Measurements from ENCODE around the gene LRRC28. TPM values are rescaled to one million over a fixed set of nuclear protein-coding genes. Genes with fewer than 3 reads are reported as not detected.

The LRRC28 gene
- polyA plus RNA-seq, 3 donors from 2014 or later = 27.3 to 30.5 (median 27.7) TPM

- Mint-ChIP-seq H3K9me3 (no peaks in the 10 kb centered on the region), H3K27me3 (ENCODE audit: low read depth in 3 of 3) (no peaks in the 10 kb centered on the region), H3K36me3 (peaks cover 19 to 35% (median 29%) of the 10 kb centered on the region in 3 donors), H3K4me1 (no peaks in the 10 kb centered on the region), H3K27ac (no peak overlapping the region), H3K4me3 (no peak overlapping the region)
- DNase-seq = no peak
Observed at GRCh38 chr15:99296386-99296785, 45.1 kb downstream of the LRRC28 start.

GRCh38 chr15:99303907-99304306, 52.6 kb downstream of the LRRC28 start:
- no peak for DNase-seq
- no peak overlapping the region for H3K4me3 Mint-ChIP-seq
- H3K27me3 Mint-ChIP-seq (ENCODE audit: low read depth in 3 of 3) = no peaks in the 10 kb centered on the region
- no peak overlapping the region for H3K27ac Mint-ChIP-seq
- peaks cover 0 to 9% (median 5%) of the 10 kb centered on the region in 3 donors for H3K36me3 Mint-ChIP-seq
- no peaks in the 10 kb centered on the region for H3K9me3 Mint-ChIP-seq
- H3K4me1 Mint-ChIP-seq = no peaks in the 10 kb centered on the region

- Mint-ChIP-seq H3K4me3 (no peak overlapping the region), H3K4me1 (no peaks in the 10 kb centered on the region), H3K36me3 (peaks cover 0 to 16% (median 8%) of the 10 kb centered on the region in 3 donors), H3K9me3 (no peaks in the 10 kb centered on the region), H3K27ac (no peak overlapping the region), H3K27me3 (ENCODE audit: low read depth in 3 of 3) (no peaks in the 10 kb centered on the region)
- DNase-seq = no peak
Observed at GRCh38 chr15:99305761-99306505, 54.7 kb downstream of the LRRC28 start.

GRCh38 chr15:99306694-99307338, 55.5 kb downstream of the LRRC28 start:
- H3K4me3 Mint-ChIP-seq = no peak overlapping the region
- no peaks in the 10 kb centered on the region for H3K4me1 Mint-ChIP-seq
- no peaks in the 10 kb centered on the region for H3K9me3 Mint-ChIP-seq
- no peaks in the 10 kb centered on the region for H3K27me3 Mint-ChIP-seq (ENCODE audit: low read depth in 3 of 3)
- no peak overlapping the region for H3K27ac Mint-ChIP-seq
- DNase-seq = no peak
- peaks cover 0 to 13% (median 12%) of the 10 kb centered on the region in 3 donors for H3K36me3 Mint-ChIP-seq

GRCh38 chr15:99307735-99308134, 56.5 kb downstream of the LRRC28 start:
- Mint-ChIP-seq H3K4me3 (no peak overlapping the region), H3K9me3 (peaks cover 0 to 6% (median 2%) of the 10 kb centered on the region in 6 donors), H3K27me3 (ENCODE audit: low read depth in 3 of 3) (no peaks in the 10 kb centered on the region), H3K36me3 (peaks cover 3 to 20% (median 15%) of the 10 kb centered on the region in 3 donors), H3K27ac (no peak overlapping the region), H3K4me1 (no peaks in the 10 kb centered on the region)
- DNase-seq = no peak

DNA sequence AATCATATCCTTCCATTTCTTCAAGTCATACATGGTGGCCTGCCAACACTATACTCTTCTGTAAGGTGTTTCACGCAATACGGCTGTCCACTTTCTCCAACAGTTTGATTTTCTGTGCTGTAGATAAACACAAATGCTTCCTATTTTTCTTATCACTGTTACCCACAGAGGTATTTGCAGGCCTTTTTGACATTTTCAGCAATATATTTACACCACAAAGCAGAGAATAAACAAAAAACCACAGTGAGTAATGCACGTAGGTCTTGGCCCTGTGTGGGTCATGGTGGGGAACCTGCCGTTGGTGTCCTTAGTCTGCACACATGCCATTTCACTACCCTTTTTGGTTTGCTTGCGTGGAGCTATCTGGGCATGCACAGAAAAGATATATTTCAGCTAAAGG, 59.5 kb downstream of the LRRC28 start:
- H3K9me3 Mint-ChIP-seq = peaks cover 0 to 9% (median 3%) of the 10 kb centered on the region in 6 donors
- H3K27ac Mint-ChIP-seq = no peak overlapping the region
- no peak for DNase-seq
- H3K27me3 Mint-ChIP-seq (ENCODE audit: low read depth in 3 of 3) = no peaks in the 10 kb centered on the region
- no peaks in the 10 kb centered on the region for H3K4me1 Mint-ChIP-seq
- peaks cover 8 to 31% (median 22%) of the 10 kb centered on the region in 3 donors for H3K36me3 Mint-ChIP-seq
- H3K4me3 Mint-ChIP-seq = no peak overlapping the region

- Mint-ChIP-seq H3K27me3 (ENCODE audit: low read depth in 3 of 3) (no peaks in the 10 kb centered on the region), H3K27ac (no peak overlapping the region), H3K36me3 (peaks cover 8 to 31% (median 22%) of the 10 kb centered on the region in 3 donors), H3K9me3 (peaks cover 0 to 9% (median 3%) of the 10 kb centered on the region in 6 donors), H3K4me3 (no peak overlapping the region), H3K4me1 (no peaks in the 10 kb centered on the region)
- no peak for DNase-seq
Observed at GRCh38 chr15:99312228-99312627, 60.9 kb downstream of the LRRC28 start.

DNA sequence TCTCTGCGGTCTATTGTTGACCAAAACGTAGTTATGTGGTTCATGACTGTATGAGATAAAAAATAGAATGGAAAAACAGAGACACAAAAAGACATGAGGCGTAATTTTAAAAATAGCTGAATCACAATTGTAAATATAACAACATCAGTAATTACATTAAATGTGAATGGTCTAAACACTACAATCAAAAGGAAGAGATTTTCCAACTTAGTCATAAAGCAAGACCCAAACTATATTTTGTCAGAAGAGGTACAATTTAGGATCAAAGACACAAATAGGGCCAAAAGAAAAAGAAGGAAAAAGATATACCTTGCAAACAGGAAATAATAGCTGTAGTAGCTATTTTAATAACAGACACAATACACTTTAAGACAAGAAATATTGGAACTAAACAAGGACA, 61.5 kb downstream of the LRRC28 start:
- Mint-ChIP-seq H3K4me1 (no peaks in the 10 kb centered on the region), H3K9me3 (peaks cover 0 to 9% (median 3%) of the 10 kb centered on the region in 6 donors), H3K4me3 (no peak overlapping the region), H3K36me3 (peaks cover 8 to 27% (median 22%) of the 10 kb centered on the region in 3 donors), H3K27me3 (ENCODE audit: low read depth in 3 of 3) (no peaks in the 10 kb centered on the region), H3K27ac (no peak overlapping the region)
- no peak for DNase-seq

- H3K4me1 Mint-ChIP-seq = no peaks in the 10 kb centered on the region
- H3K9me3 Mint-ChIP-seq = peaks cover 0 to 9% (median 3%) of the 10 kb centered on the region in 6 donors
- H3K4me3 Mint-ChIP-seq = no peak overlapping the region
- DNase-seq = no peak
- H3K27me3 Mint-ChIP-seq (ENCODE audit: low read depth in 3 of 3) = no peaks in the 10 kb centered on the region
- no peak overlapping the region for H3K27ac Mint-ChIP-seq
- peaks cover 8 to 23% (median 17%) of the 10 kb centered on the region in 3 donors for H3K36me3 Mint-ChIP-seq
Observed at GRCh38 chr15:99315636-99316035, 64.4 kb downstream of the LRRC28 start.

DNA sequence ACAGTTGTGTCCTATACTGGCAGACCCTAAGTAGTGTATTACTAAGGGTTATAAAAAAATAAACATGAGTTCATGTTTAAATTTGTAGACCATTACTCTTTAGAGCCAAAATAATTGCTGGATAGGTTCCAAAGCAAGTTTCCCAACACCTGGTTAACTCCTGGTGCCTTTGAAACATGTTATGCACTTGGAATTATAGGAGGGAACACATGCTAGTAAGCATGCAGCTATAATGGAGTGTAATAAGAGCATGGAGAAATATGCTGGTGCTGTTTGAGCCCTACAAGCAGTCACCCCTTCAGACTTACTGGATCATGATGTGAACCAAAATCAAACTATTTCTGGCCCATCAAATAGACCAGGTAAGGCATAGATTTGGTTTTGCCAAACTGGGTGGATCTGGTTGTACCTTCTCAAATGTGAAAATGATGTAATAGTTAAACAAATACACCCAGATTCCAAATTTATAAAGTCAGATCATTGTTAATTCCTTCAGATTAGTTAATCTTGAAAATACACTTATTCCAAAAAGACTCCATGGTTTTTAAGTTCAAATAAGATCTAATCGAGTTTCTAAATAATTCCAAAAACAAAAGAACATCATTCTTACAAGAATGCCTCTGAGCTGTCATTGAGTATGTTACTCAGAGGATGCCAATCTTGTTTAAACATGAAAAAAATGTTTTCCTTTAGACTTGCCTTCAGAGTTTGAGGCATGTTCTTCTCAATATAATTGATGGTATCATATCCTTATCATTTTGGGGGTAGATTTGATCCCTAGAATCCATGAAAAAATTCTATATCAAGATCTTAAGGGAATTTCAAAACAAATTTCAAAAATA, 69.3 kb downstream of the LRRC28 start:
- Mint-ChIP-seq H3K27ac (no peak overlapping the region), H3K9me3 (no peaks in the 10 kb centered on the region), H3K36me3 (peaks cover 0 to 1% (median 0%) of the 10 kb centered on the region in 3 donors), H3K4me3 (no peak overlapping the region), H3K4me1 (peaks cover 9 to 21% of the 10 kb centered on the region in 2 donors), H3K27me3 (ENCODE audit: low read depth in 3 of 3) (no peaks in the 10 kb centered on the region)
- DNase-seq = no peak

GRCh38 chr15:99321468-99321867, 70.2 kb downstream of the LRRC28 start:
- Mint-ChIP-seq H3K27ac (no peak overlapping the region), H3K9me3 (no peaks in the 10 kb centered on the region), H3K4me1 (peaks cover 9 to 29% of the 10 kb centered on the region in 2 donors), H3K36me3 (no peaks in the 10 kb centered on the region), H3K4me3 (no peak overlapping the region), H3K27me3 (ENCODE audit: low read depth in 3 of 3) (no peaks in the 10 kb centered on the region)
- DNase-seq = no peak

DNA sequence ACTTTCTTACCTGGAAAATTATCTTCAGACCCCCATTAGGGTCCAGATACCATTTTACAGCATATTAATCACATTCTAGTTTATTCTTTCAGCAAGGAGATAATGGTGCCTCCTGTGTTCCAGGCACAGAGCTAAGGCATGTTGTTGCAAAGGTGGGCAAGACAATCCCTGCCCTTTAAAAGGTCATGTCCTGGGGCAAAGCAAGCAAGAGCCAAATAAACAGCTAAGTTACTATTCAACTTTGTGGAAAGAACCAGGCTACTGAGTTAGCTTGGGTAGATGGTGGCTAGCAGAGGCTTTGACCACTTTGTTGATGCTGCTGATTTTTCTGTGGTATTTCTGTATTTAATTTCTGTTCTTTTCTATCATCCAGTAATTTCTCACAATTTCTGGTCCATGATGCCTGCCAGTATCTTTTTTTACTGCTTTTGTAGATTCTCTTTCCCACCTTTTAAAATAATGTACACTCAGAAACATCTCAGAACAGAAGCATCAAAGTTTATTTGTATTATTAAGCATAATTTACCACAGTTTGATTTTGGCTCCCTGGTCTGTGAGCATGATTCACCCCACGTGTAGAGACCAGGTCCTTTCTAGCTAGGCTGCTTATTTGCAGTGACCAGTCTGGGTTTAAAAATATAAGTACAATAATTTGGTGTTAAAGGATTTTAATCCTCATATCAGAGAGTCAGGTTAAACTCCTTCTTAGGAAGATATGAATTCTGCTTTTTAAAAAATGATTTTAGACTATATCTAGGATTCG, 71.5 kb downstream of the LRRC28 start:
- Mint-ChIP-seq H3K9me3 (no peaks in the 10 kb centered on the region), H3K27me3 (ENCODE audit: low read depth in 3 of 3) (no peaks in the 10 kb centered on the region), H3K4me1 (peaks cover 9 to 30% of the 10 kb centered on the region in 2 donors), H3K4me3 (no peak overlapping the region), H3K36me3 (no peaks in the 10 kb centered on the region), H3K27ac (no peak overlapping the region)
- DNase-seq = no peak

GRCh38 chr15:99324082-99324620, 72.9 kb downstream of the LRRC28 start:
- no peaks in the 10 kb centered on the region for H3K9me3 Mint-ChIP-seq
- H3K27ac Mint-ChIP-seq = no peak overlapping the region
- no peaks in the 10 kb centered on the region for H3K27me3 Mint-ChIP-seq (ENCODE audit: low read depth in 3 of 3)
- no peak for DNase-seq
- H3K4me3 Mint-ChIP-seq = no peak overlapping the region
- peaks cover 9 to 30% of the 10 kb centered on the region in 2 donors for H3K4me1 Mint-ChIP-seq
- no peaks in the 10 kb centered on the region for H3K36me3 Mint-ChIP-seq
